ENCODE measurements around the gene NMS. TPM values are rescaled to one million over a fixed set of nuclear protein-coding genes. Genes with fewer than 3 reads are reported as not detected.

Gene NMS
- total RNA-seq, 2 experiments from 2014 or later, result not detected

DNA sequence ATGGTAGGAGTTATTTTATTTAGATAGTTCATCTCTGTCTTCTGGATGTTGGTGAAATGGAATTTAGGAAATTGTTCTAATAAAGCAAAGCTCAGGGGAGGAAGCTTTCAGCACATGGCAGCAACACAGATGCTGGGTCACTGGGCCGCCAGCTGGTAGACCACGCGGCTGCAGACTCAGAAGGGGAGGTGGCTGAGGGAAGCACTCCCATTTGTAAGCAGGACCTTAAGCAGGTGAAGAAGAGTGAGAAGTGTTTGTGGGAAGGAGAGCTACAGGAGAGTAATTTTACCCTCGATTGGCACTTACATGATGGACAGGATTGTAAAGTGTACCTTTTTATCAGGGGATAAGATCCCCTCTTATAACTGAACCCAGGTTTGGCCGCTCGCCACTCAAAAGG, 24.4 kb downstream of the NMS start:
- Histone ChIP-seq H3K9me2 (ENCODE audit: insufficient read depth, low read length) (no peaks in the 10 kb centered on the region), H3K27ac (ENCODE audit: low read depth, low read length, poor library complexity, severe bottlenecking) (no peak overlapping the region), H3K36me3 (ENCODE audit: insufficient read depth, low read length) (no peaks in the 10 kb centered on the region), H3K4me3 (ENCODE audit: low read depth, low read length, poor library complexity, severe bottlenecking) (no peak overlapping the region), H2AFZ (ENCODE audit: low read length) (no peak overlapping the region), H3K9me3 (ENCODE audit: low read length) (no peaks in the 10 kb centered on the region), H3K79me2 (ENCODE audit: insufficient read depth, low read depth, low read length) (no peaks in the 10 kb centered on the region), H3K4me1 (ENCODE audit: insufficient read depth, low read length, poor library complexity, severe bottlenecking) (no peaks in the 10 kb centered on the region), H3K4me2 (ENCODE audit: low read length) (no peak overlapping the region), H4K20me1 (ENCODE audit: insufficient read depth, low read length) (no peaks in the 10 kb centered on the region)
- intact Hi-C loops (cut with micrococcal nuclease; ENCODE audit: unreplicated experiment), result no loop called here
- no TSS peak for BruUV-seq (replicated peaks)
- ChIA-PET POLR2A (no interaction called here), CTCF (ENCODE audit: unreplicated experiment) (no interaction called here)
- TF ChIP-seq, protein P1, sequence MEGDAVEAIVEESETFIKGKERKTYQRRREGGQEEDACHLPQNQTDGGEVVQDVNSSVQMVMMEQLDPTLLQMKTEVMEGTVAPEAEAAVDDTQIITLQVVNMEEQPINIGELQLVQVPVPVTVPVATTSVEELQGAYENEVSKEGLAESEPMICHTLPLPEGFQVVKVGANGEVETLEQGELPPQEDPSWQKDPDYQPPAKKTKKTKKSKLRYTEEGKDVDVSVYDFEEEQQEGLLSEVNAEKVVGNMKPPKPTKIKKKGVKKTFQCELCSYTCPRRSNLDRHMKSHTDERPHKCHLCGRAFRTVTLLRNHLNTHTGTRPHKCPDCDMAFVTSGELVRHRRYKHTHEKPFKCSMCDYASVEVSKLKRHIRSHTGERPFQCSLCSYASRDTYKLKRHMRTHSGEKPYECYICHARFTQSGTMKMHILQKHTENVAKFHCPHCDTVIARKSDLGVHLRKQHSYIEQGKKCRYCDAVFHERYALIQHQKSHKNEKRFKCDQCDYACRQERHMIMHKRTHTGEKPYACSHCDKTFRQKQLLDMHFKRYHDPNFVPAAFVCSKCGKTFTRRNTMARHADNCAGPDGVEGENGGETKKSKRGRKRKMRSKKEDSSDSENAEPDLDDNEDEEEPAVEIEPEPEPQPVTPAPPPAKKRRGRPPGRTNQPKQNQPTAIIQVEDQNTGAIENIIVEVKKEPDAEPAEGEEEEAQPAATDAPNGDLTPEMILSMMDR (conservative IDR thresholded peaks at IDR 0.05; ENCODE audit: low read length), result no peak
- no peak for TF ChIP-seq EZH2phosphoT487 (IDR thresholded peaks at IDR 0.05; ENCODE audit: borderline replicate concordance, low read depth, low read length)
- DNase-seq (ENCODE audit: low spot score), result no peak

DNA sequence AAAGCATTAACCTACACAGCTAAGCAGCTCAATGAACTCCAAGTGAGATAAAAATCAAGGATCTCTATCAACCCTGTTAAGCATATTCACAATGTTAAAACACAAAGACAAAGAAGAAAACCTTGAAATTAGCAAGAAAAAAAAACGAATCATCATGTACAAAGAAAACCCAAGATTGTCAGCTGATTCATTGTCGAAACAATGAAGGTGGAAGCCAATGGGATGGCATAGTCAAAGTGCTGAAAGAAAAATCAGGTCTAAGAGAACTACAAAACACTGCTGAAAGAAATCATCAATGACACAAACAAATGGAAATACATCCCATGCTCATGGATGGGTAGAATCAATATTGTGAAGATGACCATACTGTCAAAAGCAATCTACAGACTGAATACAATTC, 32.5 kb downstream of the NMS start:
- ChIA-PET POLR2A (no interaction called here), CTCF (ENCODE audit: unreplicated experiment) (no interaction called here)
- intact Hi-C loops (cut with micrococcal nuclease; ENCODE audit: unreplicated experiment), result no loop called here
- TF ChIP-seq, protein P1 (conservative IDR thresholded peaks at IDR 0.05; ENCODE audit: low read length), result no peak
- TF ChIP-seq EZH2phosphoT487 (IDR thresholded peaks at IDR 0.05; ENCODE audit: borderline replicate concordance, low read depth, low read length), result no peak
- H2AFZ ChIP-seq (ENCODE audit: low read length), result no peak overlapping the region
- BruUV-seq (replicated peaks), result no TSS peak
- no peaks in the 10 kb centered on the region for H3K36me3 ChIP-seq (ENCODE audit: insufficient read depth, low read length)
- no peaks in the 10 kb centered on the region for H3K9me2 ChIP-seq (ENCODE audit: insufficient read depth, low read length)
- no peak for DNase-seq (ENCODE audit: low spot score)
- H3K4me3 ChIP-seq (ENCODE audit: low read depth, low read length, poor library complexity, severe bottlenecking), result no peak overlapping the region
- H3K9me3 ChIP-seq (ENCODE audit: low read length), result no peaks in the 10 kb centered on the region
- no peak overlapping the region for H3K4me2 ChIP-seq (ENCODE audit: low read length)
- no peaks in the 10 kb centered on the region for H4K20me1 ChIP-seq (ENCODE audit: insufficient read depth, low read length)
- H3K79me2 ChIP-seq (ENCODE audit: insufficient read depth, low read depth, low read length), result no peaks in the 10 kb centered on the region
- no peak overlapping the region for H3K27ac ChIP-seq (ENCODE audit: low read depth, low read length, poor library complexity, severe bottlenecking)
- H3K4me1 ChIP-seq (ENCODE audit: insufficient read depth, low read length, poor library complexity, severe bottlenecking), result no peaks in the 10 kb centered on the region

DNA sequence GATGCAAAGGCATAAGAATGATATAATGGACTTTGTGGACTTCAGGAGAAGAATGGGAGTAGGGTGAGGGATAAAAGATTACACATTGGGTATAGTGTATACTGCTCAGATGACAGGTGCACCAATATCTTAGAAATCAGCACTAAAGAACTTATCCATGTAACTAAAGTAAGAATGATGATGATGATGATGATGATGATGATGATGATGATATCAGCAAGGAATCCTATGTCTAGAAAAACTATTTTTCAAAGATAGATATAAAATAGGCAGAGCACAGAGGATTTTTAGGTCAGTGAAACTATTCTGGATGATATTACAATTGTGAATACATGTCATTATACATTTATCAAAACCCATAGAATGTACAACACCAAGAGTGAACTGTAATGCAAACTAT, 34.3 kb downstream of the NMS start:
- no TSS peak for BruUV-seq (replicated peaks)
- no peak for DNase-seq (ENCODE audit: low spot score)
- no peak overlapping the region for H3K27ac ChIP-seq (ENCODE audit: low read depth, low read length, poor library complexity, severe bottlenecking)
- H3K4me2 ChIP-seq (ENCODE audit: low read length), result no peak overlapping the region
- intact Hi-C loops (cut with micrococcal nuclease; ENCODE audit: unreplicated experiment), result no loop called here
- H3K79me2 ChIP-seq (ENCODE audit: insufficient read depth, low read depth, low read length), result no peaks in the 10 kb centered on the region
- TF ChIP-seq, protein P1 (conservative IDR thresholded peaks at IDR 0.05; ENCODE audit: low read length), result no peak
- no peak for TF ChIP-seq EZH2phosphoT487 (IDR thresholded peaks at IDR 0.05; ENCODE audit: borderline replicate concordance, low read depth, low read length)
- H4K20me1 ChIP-seq (ENCODE audit: insufficient read depth, low read length), result no peaks in the 10 kb centered on the region
- H3K9me3 ChIP-seq (ENCODE audit: low read length), result 0 out of 2 replicates have a peak, but pooled peaks cover 4% of the 10 kb centered on the region
- ChIA-PET POLR2A (no interaction called here), CTCF (ENCODE audit: unreplicated experiment) (no interaction called here)
- no peak overlapping the region for H3K4me3 ChIP-seq (ENCODE audit: low read depth, low read length, poor library complexity, severe bottlenecking)
- no peak overlapping the region for H2AFZ ChIP-seq (ENCODE audit: low read length)
- H3K9me2 ChIP-seq (ENCODE audit: insufficient read depth, low read length), result no peaks in the 10 kb centered on the region
- H3K36me3 ChIP-seq (ENCODE audit: insufficient read depth, low read length), result no peaks in the 10 kb centered on the region
- H3K4me1 ChIP-seq (ENCODE audit: insufficient read depth, low read length, poor library complexity, severe bottlenecking), result no peaks in the 10 kb centered on the region
